ENCODE measurements around the gene LSMEM2.
"Not testable (repeated sequence)": the region's sequence is repeated elsewhere in the genome, so short reads cannot be mapped to it uniquely, and the experiment has no call there.

LSMEM2 gene

GRCh38 chr3:50278880-50279224, at the start of gene LSMEM2:
TSS of gene LSMEM2 (plus strand) at chr3:50279087. CDS start at chr3:50279114, 27 bp downstream.
- no peak for DNase-seq

DNA sequence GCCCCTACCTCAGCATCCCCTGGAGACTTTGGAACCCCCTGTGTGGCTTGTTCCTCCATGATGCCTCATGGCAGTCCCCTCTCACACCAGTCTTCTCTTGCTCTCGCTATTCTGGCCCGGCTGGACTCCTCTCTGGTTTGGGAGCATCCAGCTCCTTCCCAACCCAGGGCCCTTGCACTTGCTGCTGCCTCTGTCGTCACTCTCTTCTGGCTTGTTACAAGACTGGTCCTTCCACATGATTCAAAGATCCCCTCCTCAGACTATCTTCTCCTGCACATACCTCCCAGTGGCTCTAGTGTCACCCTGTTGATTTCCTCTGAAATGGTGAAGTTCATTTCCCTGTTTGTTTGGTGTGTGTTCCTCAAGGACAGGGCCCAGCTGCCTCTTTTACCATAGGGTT, 49.4 kb upstream of the LSMEM2 start:
- DNase-seq: no peak

DNA sequence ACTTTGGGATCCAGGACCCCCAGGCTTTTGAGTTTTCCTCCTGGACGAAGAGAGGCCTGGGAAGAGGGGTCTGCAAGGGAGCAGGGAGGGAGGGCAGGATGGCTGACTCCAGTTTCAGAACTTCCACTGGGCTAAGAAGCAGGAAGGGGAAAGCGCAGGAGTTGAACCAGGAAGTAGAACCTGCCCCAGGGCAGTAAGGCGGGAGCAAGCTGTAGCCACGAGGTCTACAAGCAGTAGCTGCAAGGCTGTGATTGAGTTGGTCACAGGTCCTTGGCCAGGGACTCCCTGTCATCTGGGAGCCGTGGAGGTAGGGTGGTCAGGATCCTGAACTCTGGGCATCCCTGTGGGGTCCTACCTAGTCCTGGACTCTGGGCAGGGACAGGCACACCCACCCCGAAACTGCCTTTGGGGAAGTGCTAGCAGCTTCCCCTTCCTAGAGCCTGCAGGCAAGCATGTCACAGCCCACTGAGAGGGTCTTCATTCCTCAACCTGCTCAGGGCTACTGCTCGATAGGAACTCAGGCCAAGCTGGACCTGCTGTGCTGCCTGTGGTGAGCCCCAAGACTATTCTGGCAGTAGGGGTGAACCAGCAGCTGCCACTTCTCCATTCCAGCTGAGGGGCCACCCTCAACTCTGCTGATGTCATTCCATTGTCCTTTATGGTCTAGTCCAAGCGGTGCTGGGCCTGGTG, 48.6 kb upstream of the LSMEM2 start:
- DNase-seq: no peak

DNA sequence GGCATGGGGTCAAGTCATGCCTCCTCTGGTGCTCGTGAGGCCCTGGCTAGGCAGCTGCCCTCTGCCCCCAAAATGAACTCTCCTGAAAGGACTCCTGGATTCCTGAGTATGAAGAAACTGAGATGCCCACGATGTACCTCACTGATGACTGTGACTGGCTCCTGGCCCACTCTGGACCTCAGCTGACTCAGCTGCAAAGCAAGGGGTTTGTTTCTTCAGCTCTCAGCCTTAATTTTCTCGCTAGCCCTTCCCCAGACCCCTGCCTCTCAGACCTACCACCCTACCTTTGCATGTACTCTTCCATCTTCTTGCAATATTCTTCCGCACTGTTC, 48.1 kb upstream of the LSMEM2 start:
- no peak for DNase-seq

- no peak for DNase-seq
Observed at GRCh38 chr3:50231581-50231980, 47.3 kb upstream of the LSMEM2 start.

DNA sequence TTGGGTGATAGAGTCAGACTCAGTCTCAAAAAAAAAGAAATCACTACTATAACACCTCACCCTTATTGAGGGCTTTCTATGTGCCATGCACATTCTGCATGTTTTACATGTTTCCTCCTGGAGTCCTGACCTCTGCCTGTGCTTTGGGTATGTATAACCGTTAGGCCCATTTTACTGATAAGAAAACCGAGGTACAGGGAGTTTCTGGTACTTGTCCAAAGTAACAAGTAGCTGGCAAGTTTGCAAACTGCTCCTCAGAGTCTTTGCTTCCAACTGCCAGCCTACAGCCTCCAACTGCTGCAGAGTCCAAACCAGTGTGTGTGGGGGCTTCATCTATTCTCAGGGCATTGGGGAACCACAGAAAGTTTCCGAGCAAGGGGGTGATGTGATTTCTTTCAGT, 46.6 kb upstream of the LSMEM2 start:
- DNase-seq: no peak

DNA sequence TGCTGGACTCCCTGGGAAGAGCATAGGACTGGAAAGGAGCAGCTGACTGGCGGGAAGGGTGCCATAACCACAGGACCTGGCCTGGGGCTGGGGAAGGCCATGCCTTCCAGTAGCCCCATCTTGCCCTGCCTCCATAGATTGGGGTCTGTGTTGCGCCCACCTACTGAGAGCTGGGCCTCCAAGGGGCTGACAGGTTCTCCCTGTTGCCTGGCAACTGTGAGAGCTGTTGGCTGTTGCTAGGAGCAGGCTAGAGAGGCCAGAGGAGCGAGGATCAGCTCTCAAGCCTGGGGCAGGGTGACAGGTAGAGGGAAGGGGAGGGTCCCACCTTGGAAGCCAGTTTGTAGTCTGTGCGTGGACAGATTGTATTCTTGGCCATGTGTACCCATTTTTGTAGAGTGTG, 45.7 kb upstream of the LSMEM2 start:
- no peak for DNase-seq

GRCh38 chr3:50235716-50236483, 43.0 kb upstream of the LSMEM2 start, which contains the start of gene GNAI2:
TSS of gene GNAI2 (plus strand) at chr3:50236204. CDS start at chr3:50236336, 132 bp downstream.
- DNase-seq: peak; percentile 96

DNA sequence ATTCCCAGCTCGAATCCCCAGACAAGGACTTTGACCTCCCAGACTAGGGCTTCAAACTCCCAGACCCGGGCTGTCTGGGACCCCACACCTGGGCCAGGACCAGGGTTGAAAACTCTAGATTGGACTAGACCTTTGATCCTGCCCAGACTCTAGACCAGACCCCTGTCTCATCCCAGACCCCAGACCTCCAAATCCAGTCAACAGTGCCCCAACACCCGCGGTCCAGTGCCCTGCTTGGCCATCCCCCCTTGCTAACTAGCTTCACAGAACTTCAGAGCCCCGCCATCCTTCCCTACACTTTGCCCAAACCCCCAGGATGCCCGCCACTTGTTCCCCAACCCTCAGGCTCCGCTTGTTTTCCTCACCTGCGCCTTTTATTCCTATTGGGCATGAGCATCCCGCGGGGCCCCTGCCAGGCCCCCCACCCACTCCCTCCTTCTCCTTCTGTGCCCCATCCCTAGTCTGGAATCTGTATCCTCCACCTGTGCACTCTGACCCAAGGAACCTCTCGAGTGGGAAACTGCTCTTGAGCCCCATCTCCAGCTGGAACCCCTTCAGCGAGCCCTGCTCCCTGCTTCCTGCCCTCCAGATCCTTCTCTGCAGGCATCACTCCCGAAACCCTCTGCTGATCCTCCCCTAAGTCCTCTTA, 42.3 kb upstream of the LSMEM2 start:
- no peak for DNase-seq

- DNase-seq: no peak
Observed at GRCh38 chr3:50237133-50237651, 41.7 kb upstream of the LSMEM2 start.

- DNase-seq: no peak
Observed at GRCh38 chr3:50237754-50238548, 40.9 kb upstream of the LSMEM2 start.

DNA sequence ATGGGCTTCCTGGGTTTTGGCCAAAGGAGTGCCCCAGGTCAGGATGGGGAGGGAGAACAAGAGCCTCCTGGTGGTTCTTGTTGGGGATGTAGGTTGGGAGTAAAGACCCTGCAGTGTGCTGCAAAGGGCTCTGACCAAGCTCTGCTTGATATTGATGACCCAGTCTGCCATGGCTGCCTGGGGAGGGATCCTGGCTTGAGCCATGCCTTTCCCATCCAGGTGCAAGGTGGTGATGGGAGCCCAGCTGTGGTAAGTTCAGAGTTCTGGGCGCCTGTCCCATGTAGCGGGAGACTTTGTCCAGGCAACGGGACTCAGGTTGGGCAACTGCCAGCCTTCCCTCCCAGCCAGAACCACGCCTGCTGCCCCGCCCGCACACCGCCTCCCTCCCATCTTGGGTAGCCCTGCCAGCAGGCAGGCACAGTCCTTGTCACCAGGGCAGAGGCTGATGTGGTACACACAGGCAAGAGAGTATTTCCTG, 40.3 kb upstream of the LSMEM2 start:
- DNase-seq: no peak

- DNase-seq: no peak
Observed at GRCh38 chr3:50239649-50240048, 39.2 kb upstream of the LSMEM2 start.

GRCh38 chr3:50241163-50241562, 37.7 kb upstream of the LSMEM2 start:
- no peak for DNase-seq

GRCh38 chr3:50241713-50242380, 37.0 kb upstream of the LSMEM2 start:
- DNase-seq: no peak

GRCh38 chr3:50242381-50242770, 36.5 kb upstream of the LSMEM2 start:
- no peak for DNase-seq

GRCh38 chr3:50242851-50243542, 35.9 kb upstream of the LSMEM2 start:
- DNase-seq: no peak

GRCh38 chr3:50243543-50243895, 35.4 kb upstream of the LSMEM2 start:
- no peak for DNase-seq

- not testable (repeated sequence) for DNase-seq
Observed at GRCh38 chr3:50244813-50245212, 34.1 kb upstream of the LSMEM2 start.

DNA sequence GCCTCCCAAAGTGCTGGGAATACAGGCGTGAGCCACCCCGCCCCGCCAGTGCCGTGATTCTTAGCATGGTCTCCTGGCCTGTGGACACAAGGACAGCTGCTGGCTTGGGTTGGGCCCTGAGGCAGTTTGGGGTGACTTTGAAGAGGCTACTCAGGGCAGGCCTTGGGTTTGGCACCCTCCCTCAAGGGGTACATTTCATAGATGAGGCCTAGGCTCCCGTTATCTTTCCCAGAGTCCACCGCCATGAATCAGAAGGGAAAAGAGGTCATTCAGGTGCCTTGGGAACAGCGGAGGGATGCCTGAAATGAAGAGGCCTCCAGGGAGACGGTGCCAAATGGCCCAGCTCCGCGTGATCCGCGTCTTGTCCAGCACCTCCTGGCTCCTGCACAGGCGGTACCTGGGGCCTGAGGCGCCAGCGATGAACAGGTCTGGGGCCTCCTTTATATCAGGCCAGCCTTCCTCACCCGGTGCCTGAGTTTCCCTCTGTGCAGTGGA, 33.6 kb upstream of the LSMEM2 start:
- no peak for DNase-seq

- DNase-seq: peak in 1 of 2 experiments; percentile 68
Observed at GRCh38 chr3:50245831-50246516, 32.9 kb upstream of the LSMEM2 start.
